ENCODE results near the gene ZBTB47. TPM values are rescaled to one million over a fixed set of nuclear protein-coding genes. Genes with fewer than 3 reads are reported as not detected.

Gene ZBTB47
- total and polyA plus RNA-seq, 12 donors: 7.0 to 39.4 (median 27.9) TPM

DNA sequence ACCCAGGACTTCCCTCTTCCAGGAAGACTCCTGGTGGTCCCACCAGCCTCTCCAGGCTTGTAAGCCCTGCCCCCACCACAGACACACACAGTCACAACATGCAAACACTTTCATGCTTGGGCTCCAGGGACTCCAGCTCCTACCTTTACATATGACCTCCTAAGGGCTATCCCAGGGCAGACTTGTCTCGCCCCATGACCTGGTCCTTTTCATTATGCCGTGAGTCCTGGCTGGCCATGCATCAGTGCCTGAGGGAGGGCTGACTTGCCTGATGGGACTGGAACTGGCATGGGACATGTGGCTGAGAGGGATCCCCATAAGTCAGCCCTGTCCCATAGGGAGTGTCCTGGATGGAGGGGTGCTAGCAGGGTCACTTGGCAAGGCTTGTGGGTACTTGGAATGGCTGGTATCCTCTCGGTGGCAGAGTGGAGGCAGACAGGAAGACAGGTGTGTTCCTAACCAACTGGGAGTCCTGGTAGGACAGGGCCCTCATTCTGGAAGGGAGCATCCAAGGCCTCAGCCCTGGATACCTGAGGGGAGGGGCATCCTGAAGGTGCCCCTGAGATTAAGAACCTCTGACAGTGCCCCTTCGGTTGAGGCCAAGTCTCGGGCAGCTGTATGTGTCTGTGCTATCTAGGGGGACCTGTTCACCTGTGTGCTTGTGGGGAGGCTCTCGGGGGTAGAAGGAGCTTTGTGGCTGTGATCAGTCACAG is 49.6 kb downstream of the ZBTB47 start:
- WGBS, 4 donors: 86 to 96% (median 90%) methylated on average over 3 to 6 of the region's 6 CpGs
- no peaks in the 10 kb centered on the region for H3K4me1 ChIP-seq (replicated peaks in 1 of 2)
- intact Hi-C loops (cut with DNase I): no loop called here
- no peak overlapping the region for H3K27ac ChIP-seq
- no peaks in the 10 kb centered on the region for H3K9me3 ChIP-seq (replicated peaks in 1 of 3)
- no peak overlapping the region for H3K4me3 ChIP-seq
- peak in 2 of 7 donors; percentile 8 to 30 for DNase-seq
- no peaks in the 10 kb centered on the region for H3K27me3 ChIP-seq
- TF ChIP-seq, protein P1, sequence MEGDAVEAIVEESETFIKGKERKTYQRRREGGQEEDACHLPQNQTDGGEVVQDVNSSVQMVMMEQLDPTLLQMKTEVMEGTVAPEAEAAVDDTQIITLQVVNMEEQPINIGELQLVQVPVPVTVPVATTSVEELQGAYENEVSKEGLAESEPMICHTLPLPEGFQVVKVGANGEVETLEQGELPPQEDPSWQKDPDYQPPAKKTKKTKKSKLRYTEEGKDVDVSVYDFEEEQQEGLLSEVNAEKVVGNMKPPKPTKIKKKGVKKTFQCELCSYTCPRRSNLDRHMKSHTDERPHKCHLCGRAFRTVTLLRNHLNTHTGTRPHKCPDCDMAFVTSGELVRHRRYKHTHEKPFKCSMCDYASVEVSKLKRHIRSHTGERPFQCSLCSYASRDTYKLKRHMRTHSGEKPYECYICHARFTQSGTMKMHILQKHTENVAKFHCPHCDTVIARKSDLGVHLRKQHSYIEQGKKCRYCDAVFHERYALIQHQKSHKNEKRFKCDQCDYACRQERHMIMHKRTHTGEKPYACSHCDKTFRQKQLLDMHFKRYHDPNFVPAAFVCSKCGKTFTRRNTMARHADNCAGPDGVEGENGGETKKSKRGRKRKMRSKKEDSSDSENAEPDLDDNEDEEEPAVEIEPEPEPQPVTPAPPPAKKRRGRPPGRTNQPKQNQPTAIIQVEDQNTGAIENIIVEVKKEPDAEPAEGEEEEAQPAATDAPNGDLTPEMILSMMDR (IDR thresholded peaks at IDR 0.05): no peak
- TF ChIP-seq POLR2A (IDR thresholded peaks at IDR 0.05): no peak
- no peaks in the 10 kb centered on the region for H3K36me3 ChIP-seq (replicated peaks in 1 of 2)

DNA sequence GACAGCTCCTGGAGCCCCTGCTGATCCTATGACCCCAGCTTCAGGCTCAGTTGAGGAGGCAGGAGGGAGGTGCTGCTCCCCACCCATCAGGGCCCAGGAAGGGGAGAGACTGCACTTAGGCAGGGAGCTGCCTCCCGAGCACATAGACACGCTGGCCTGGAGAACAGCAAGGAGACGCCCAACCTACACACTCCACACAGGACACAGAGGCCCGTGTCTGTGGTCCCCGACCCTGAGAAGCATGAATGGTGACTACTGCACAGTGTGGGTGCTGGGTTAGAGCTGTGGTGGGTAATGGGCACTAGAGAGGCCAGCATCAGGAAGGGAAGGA is 50.2 kb downstream of the ZBTB47 start:
- WGBS, 4 donors: 70 to 94% (median 85%) methylated on average over 2 to 5 of the region's 5 CpGs
- no peak overlapping the region for H3K27ac ChIP-seq
- no peak overlapping the region for H3K4me3 ChIP-seq
- DNase-seq: peak in 2 of 7 donors; percentile 8 to 21
- intact Hi-C loops (cut with DNase I): no loop called here
- no peaks in the 10 kb centered on the region for H3K36me3 ChIP-seq (replicated peaks in 1 of 2)
- TF ChIP-seq POLR2A (IDR thresholded peaks at IDR 0.05): no peak
- TF ChIP-seq, protein P1 (IDR thresholded peaks at IDR 0.05): no peak
- no peaks in the 10 kb centered on the region for H3K27me3 ChIP-seq
- H3K9me3 ChIP-seq (replicated peaks in 1 of 3): no peaks in the 10 kb centered on the region
- no peaks in the 10 kb centered on the region for H3K4me1 ChIP-seq (replicated peaks in 1 of 2)

DNA sequence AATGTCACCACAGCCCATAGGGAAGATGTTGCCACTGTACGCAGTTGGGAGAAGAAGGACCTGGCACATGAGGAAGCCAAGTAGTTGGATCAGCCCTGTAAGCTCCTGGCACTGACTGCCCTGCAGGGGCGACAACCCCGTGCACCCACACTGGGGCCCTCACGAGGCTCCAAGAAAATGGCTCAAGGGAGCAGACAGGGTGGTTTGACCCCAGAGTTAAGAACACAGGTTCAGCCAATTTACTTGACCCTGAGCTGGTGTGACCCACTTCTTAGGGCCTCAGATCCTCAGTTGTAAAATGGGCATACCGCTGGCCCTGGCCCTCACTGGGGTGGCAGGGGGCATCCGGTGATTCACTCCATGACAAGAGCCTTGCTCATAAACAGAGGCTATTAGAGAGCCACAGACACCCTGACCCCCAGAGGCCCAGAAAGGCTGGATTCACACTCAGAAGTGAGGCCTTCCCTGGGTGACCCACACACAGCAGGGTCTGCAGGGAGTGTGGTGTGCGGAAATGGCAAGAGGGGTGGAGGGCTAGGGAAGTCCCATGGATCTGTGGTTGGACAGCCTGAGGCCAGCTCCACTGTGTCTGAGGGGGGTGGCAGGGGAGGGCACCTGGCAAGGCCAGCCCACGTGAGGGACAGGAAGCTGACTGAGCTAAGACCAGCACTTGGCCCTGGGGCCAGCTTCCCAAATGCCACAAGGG is 50.8 kb downstream of the ZBTB47 start:
- no peak overlapping the region for H3K27ac ChIP-seq
- no peak overlapping the region for H3K4me3 ChIP-seq
- intact Hi-C loops (cut with DNase I): no loop called here
- no peaks in the 10 kb centered on the region for H3K9me3 ChIP-seq (replicated peaks in 1 of 3)
- WGBS, 4 donors: 88 to 93% (median 89%) methylated on average over 7 to 8 of the region's 8 CpGs
- DNase-seq: peak in 2 of 7 donors; percentile 8 to 11
- TF ChIP-seq, protein P1 (IDR thresholded peaks at IDR 0.05): no peak
- no peak for TF ChIP-seq POLR2A (IDR thresholded peaks at IDR 0.05)
- no peaks in the 10 kb centered on the region for H3K4me1 ChIP-seq (replicated peaks in 1 of 2)
- no peaks in the 10 kb centered on the region for H3K36me3 ChIP-seq (replicated peaks in 1 of 2)
- no peaks in the 10 kb centered on the region for H3K27me3 ChIP-seq

DNA sequence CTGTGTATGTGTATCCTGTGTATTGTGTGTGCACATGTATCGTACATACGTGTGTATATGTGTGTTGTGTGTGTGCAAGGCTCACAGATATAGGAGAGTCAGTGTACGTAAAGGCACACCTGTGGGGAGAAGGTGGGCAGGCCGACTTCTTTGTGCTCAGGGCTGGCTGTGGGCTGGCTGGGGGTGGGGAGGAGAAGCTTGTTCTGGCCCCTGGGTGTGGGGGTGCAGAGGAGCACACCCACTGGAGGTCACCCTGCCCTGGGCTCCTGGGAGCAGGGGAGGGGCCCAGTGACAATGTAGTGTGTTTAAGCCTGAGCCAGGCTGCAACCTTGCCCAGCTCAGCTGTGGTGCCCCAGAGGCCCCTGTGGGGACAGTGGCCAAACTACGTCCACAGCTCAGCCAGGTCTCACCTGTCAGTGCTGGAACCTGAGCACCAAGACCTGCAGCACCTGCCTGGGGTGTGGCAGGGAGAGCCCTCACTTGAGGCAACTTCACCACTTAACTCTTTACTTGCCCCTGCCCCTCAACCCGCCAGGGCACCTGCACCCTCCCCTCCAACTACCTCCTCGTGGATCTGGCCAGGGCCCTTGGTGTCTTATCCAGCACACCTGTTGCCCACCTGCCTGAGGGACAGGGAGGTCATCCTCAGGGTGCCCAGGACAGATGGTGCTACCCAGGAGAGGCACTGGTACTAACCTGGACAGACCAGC is 51.7 kb downstream of the ZBTB47 start:
- Histone ChIP-seq H3K27me3 (no peaks in the 10 kb centered on the region), H3K4me3 (no peak overlapping the region), H3K4me1 (replicated peaks in 1 of 2) (no peaks in the 10 kb centered on the region), H3K9me3 (replicated peaks in 1 of 3) (no peaks in the 10 kb centered on the region), H3K36me3 (replicated peaks in 1 of 2) (no peaks in the 10 kb centered on the region), H3K27ac (no peak overlapping the region)
- TF ChIP-seq POLR2A (IDR thresholded peaks at IDR 0.05): no peak
- TF ChIP-seq, protein P1 (IDR thresholded peaks at IDR 0.05): no peak
- 82 to 89% (median 84%) methylated on average over 3 to 7 of the region's 7 CpGs for WGBS, 4 donors
- DNase-seq: peak in 2 of 7 donors; percentile 11 to 30
- intact Hi-C loops (cut with DNase I): no loop called here
